SK-N-MC (cell line): Measurements from ENCODE around the gene PPIAL4G.
A peak's percentile ranks its signal among the peaks of the same experiment; 100 is the strongest.
"Not testable (repeated sequence)": the region's sequence is repeated elsewhere in the genome, so short reads cannot be mapped to it uniquely, and the experiment has no call there.

Experiments used
- DNase-seq: peaks from one replicate; pipeline ENCODE4 v3.0.0-alpha.2; 2011; ENCODE audit warnings: low read depth, low spot score
- H3K27ac ChIP-seq: fragments of 200-600 bp; sonication (generic); 2 replicates; pipeline ENCODE4 v1.5.1; 2016; ENCODE audit warnings: mixed run types
- H3K36me3 ChIP-seq: fragments of 200-600 bp; sonication (generic); 2 replicates; pipeline ENCODE4 v1.6.1; 2017; ENCODE audit warnings: antibody characterized with exemption, low read length, mixed read lengths; ENCODE audit not compliant: insufficient read depth
- H3K4me3 ChIP-seq: fragments of 200-600 bp; sonication (generic); 2 replicates; pipeline ENCODE4 v1.5.1; 2016
- H3K9ac ChIP-seq: fragments of 200-600 bp; sonication (generic); 2 replicates; pipeline ENCODE4 v1.8.0; 2017; ENCODE audit warnings: mixed run types, mixed read lengths; ENCODE audit not compliant: insufficient read length
- H3K9me3 ChIP-seq: fragments of 200-600 bp; sonication (generic); 2 replicates; pipeline ENCODE4 v1.6.1; 2017; ENCODE audit warnings: low read depth, mild to moderate bottlenecking, antibody characterized with exemption, low read length, moderate library complexity, mixed read lengths
- POLR2AphosphoS5 ChIP-seq: IDR thresholded peaks from 2 replicates; pipeline ENCODE4 v1.6.1; 2012; ENCODE audit warnings: mild to moderate bottlenecking, low read depth, low read length, borderline replicate concordance

PPIAL4G gene

DNA sequence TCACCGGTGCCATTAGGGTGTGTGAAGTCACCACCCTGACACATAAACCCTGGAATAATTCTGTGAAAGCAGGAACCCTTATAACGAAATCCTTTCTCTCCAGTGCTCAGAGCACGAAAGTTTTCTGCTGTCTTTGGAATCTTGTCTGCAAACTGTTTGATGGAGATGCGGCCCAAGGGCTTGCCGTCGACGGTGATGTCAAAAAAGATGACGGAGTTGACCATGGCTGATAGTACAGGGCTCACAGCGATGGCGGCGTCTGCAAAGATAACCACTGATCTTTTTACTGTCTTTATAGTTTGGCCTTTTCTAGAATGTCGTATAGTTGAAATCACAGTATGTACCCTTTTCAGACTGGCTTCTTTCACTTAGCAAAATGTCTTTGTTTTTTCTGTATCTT, at the start of gene PPIAL4G:
Gene PPIAL4G (minus strand): TSS at position 274 of the 400 bp plus-strand sequence. CDS start 50 bp downstream, at position 224.
- not testable (repeated sequence) for DNase-seq, H3K9ac ChIP-seq, H3K36me3 ChIP-seq, H3K9me3 ChIP-seq, H3K4me3 ChIP-seq, H3K27ac ChIP-seq

DNA sequence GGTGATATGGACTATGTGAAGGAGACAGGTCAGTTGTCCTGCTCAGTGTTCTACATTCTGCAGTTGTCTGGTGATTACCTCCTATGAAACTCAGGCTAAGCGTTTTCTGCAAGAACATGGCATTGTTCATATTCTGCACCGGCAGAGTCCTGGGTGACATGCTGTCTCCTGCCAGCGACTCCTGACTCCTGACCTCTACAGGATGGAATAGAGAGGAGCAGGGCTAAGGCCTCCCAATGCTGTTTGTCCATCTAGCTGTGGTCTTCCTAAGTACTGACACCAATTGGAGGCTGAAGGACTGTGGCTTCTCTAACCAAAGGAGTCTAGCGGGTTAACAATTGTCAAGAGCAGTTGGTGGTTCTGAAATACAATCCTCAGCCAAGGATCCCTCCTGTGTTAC, 49.1 kb upstream of the PPIAL4G start:
- DNase-seq, H3K9me3 ChIP-seq, H3K36me3 ChIP-seq, H3K27ac ChIP-seq, H3K9ac ChIP-seq, H3K4me3 ChIP-seq: not testable (repeated sequence)

DNA sequence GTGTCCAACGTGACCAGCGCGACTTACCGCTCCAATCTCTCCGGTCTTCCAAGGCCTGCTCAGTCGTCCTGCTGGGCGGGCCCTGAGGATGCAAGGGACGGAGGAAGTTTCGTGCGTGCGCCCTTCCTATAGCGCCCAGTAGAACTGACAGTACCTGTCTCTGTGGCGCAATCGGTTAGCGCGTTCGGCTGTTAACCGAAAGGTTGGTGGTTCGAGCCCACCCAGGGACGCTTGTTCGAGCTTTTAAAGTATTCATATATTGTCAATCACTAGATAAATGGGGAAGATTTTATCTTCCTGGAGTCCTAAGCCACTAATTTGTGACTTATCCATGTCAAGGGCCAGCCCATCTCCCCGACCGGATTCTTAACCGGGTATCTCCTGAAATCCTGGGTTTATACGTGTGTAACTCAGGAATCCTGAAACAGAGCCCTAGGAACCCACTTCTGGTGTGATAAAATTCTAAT, 46.0 kb upstream of the PPIAL4G start:
- DNase-seq, H3K36me3 ChIP-seq, H3K4me3 ChIP-seq, H3K9ac ChIP-seq, H3K27ac ChIP-seq, H3K9me3 ChIP-seq: not testable (repeated sequence)

DNA sequence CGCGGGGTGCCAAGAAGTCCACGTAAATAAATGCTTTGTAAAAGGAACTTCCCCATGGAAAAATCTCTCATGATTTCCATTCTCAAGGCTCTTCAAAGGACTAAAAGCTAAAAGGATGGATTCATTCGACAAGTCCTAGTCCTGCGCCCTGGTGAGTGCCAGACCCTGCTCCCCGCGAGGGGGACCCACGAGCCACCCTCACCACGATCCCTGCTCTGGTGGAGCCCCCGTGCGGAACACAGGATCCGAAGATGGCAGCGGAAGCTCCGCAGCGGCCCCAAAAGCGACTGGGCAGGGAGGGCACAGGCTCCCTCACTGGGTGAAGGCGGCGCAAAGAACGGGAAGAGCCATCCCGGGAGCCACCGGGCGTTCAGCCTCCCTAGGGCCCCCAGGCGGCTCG, 45.5 kb upstream of the PPIAL4G start:
- not testable (repeated sequence) for DNase-seq, H3K27ac ChIP-seq, H3K9me3 ChIP-seq, H3K4me3 ChIP-seq, H3K9ac ChIP-seq, H3K36me3 ChIP-seq

DNA sequence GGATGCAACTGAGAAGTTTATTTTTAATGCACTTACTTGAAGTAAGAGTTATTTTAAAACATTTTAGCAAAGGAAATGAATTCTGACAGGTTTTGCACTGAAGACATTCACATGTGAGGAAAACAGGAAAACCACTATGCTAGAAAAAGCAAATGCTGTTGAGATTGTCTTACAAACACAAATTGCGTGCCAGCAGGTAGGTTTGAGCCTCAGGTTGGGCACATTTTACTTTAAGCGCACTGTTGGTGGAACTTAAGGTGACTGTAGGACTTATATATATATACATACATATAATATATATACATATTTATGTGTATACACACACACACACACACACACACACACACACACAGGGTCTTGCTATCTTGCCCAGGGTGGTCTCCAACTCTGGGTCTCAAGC, 43.5 kb upstream of the PPIAL4G start:
- H3K4me3 ChIP-seq, H3K9ac ChIP-seq, H3K27ac ChIP-seq, H3K9me3 ChIP-seq, H3K36me3 ChIP-seq, DNase-seq: not testable (repeated sequence)

DNA sequence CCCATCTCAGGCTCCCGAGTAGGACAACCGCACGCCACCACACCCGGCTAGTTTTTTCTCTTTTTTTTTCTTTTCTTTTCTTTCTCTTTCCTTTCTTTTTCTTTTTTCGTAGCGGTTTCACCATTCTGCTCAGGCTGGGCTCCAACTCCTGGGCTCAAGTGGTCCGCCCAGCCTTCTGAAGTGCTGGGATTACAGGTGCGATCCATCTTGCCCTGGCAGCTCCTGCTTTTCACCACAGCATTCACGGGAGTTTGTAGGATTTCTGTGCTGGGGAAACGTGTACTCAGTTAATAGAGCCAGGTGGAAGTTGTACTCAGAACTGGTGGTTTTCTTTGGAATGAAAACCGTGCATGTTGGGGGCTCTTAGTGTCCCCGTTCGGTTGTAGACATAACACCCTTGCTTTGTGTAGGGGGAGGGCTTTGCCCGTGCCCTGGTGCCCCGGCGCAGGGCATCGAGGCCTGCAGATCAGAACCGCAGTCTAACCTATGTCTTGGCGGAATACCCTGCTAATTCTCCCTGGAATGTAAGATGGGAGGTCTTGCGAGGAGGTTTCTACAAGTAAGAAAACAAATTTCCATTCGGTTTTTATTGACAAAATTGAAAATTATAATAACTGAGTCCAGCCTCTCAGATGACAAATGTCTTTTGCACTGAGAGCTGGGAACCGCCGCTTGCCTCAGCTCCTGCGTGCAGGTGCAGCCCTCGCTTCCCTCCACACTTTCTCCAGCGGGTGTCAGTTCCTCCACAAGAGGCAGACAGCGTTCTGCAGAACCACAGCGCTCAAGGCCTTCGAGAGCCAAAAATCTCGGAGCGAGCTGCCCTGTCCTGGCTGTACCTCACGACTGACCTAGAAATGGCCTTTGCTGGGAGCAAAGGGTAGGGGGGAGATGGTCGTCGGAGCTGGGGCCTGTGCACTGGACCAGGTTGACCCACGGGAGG, 40.4 kb upstream of the PPIAL4G start:
- H3K9me3 ChIP-seq, H3K9ac ChIP-seq, H3K27ac ChIP-seq, H3K4me3 ChIP-seq, H3K36me3 ChIP-seq, DNase-seq: not testable (repeated sequence)

DNA sequence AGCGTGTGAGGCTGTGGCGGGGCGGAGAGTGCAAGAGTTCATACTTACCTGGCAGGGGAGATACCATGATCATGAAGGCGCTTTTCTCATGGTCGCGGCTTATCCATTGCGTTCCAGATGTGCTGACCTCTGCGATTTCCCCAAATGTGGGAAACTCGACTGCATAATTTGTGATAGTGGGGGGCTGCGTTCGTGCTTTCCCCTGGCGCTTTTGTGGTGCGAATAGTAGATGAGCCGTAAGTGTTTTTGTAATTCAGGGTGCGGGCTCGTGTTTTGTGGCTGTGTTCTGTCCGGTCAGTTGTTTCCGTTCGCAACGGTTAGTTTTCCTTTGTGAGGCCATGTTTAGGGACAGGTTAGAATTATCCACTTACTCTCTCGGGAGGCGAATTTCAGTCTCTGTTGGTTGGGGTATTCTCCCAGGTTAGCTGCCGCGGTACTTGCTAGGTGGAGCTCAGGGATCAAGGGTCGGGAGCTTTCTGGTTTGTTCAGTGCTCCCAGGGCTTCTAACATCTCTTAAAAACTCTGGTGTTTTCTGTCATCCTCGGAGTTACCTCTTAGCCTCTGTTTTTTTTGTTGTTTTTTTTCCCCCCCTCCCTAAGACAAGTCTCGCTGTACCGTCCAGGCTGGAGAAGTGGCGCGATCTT, 39.6 kb upstream of the PPIAL4G start:
- H3K4me3 ChIP-seq, H3K36me3 ChIP-seq, H3K9ac ChIP-seq, H3K9me3 ChIP-seq, H3K27ac ChIP-seq: not testable (repeated sequence)
- TF ChIP-seq POLR2AphosphoS5 = peak; percentile 98
- DNase-seq = peak; percentile 57

DNA sequence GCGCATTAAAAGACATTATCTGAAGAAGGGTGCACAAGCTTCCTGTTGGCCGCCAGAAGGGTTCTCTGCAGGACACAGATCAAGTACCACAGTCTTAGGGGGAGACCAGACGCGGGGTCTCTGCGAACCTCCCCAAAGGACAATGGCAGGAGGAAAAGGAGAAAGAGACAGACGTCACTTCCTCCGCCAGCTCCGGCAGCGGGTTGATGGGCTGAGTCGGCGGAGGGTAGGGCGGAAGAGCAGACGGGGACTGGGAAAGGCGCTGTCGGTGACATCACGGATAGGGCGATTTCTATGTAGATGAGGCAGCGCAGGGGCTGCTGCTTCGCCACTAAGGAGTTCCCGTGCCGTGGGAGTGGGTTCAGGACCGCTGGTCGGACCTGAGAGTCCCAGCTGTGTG, 39.0 kb upstream of the PPIAL4G start:
- H3K27ac ChIP-seq, H3K4me3 ChIP-seq, DNase-seq, H3K9me3 ChIP-seq, H3K9ac ChIP-seq, H3K36me3 ChIP-seq: not testable (repeated sequence)

DNA sequence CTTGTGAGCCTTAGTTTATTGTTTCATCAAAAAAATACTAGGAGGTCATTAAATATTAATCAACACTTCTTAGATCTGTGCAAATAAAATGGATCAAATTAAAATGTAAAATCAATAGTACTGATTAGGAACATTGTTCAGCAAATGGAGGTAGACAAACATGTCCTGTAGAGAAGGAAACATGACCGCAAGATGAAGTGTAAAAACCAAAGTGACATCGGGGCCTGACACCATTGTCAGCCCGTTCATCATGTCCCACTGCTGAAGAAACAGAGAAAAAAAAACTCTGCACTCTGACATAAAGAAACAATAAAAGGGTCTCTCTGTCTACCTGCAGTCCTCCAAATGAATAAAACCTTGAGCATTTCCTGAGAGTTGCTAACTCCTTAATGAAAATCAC, 31.2 kb upstream of the PPIAL4G start:
- H3K36me3 ChIP-seq, H3K4me3 ChIP-seq, H3K9me3 ChIP-seq, DNase-seq, H3K9ac ChIP-seq, H3K27ac ChIP-seq: not testable (repeated sequence)

DNA sequence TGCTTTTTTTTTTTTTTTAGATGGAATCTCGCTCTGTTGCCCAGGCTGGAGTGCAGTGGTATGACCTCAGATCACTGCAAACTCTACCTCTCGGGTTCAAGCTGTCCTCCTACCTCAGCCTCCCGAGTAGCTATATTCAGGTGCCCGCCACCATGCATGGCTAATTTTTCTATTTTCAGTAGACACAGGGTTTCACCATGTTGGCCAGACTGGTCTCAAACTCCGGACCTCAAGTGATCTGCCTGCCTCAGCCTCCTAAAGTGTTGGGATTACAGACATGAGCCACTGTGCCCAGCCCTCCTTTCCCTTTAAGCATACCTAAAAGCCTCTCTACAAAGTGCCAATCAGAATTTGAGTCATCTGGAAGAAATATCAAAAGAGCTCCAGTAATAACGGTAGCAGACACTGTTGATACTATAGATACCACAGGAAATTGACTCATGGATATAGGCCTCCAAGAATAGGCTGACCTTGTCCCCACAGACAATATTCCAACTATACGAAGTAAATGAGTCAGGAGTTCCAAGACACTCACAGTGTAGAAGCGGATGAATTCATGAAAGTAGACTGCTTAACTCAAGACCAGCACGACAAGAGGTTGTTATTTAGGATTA, 29.6 kb upstream of the PPIAL4G start:
- H3K9me3 ChIP-seq, H3K36me3 ChIP-seq, DNase-seq, H3K4me3 ChIP-seq, H3K9ac ChIP-seq, H3K27ac ChIP-seq: not testable (repeated sequence)

DNA sequence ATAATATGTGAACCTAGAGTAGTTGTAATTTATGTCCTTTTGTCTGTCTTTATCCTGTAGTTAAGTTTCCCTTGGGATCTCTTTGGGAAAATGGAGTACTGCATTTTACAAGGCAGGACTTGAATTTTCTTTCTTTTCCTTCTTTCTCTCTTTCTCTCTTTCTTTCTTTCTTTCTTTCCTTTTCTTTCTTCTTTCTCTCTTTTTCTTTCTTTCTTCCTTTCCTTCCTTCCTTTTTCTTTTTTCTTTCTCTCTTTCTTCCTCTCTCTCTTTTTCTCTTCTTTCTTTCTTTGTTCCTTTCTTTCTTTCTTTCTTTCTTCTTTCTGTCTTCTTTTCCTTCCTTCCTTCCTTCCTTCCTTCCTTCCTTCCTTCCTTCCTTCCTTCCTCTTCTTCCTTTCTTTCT, 10.8 kb upstream of the PPIAL4G start:
- not testable (repeated sequence) for H3K36me3 ChIP-seq, H3K9me3 ChIP-seq, H3K4me3 ChIP-seq, DNase-seq, H3K27ac ChIP-seq, H3K9ac ChIP-seq

DNA sequence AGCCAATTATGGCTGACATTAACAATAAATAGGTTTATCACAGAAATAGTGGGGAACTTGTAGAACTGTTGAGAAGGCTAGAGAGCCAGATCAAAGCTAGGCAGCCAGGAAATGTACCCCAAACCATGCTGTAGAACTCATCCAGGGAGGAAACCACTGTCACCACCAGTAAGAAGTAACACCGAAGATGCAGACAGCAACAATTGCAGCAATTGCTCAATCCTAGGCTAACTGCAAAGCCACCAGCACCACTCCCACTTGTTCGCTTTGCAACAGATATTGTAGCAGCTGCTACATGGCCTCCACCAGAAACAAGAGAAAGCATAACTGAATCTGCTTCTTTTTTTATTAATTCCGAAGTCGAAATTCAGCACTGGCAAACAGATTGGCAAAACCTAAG, 2.0 kb downstream of the PPIAL4G start:
- H3K27ac ChIP-seq, H3K9ac ChIP-seq, H3K4me3 ChIP-seq, H3K9me3 ChIP-seq, DNase-seq, H3K36me3 ChIP-seq: not testable (repeated sequence)

DNA sequence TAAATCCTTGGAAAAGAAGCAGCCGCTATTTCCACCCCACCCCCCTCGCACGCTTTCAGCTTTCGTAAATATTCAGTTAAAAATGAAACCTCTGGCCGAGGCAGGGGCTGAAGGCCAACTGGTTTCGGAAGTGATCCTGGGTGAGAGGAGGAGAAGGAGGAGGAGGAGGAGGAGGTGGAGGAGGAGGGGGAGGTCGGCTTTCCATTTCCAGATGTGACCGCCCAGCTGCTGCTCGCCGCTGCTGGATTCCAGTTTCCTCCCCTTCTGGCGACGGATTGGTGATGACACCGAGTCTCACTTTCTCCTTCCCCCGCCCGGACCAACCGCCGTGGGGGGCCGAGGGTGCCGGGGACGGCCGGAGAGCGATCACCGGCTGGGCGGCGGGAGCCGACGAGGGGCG, 23.4 kb downstream of the PPIAL4G start:
- H3K4me3 ChIP-seq = peak overlapping the region; percentile 76
- H3K27ac ChIP-seq, H3K9me3 ChIP-seq, DNase-seq, H3K36me3 ChIP-seq, H3K9ac ChIP-seq: not testable (repeated sequence)

DNA sequence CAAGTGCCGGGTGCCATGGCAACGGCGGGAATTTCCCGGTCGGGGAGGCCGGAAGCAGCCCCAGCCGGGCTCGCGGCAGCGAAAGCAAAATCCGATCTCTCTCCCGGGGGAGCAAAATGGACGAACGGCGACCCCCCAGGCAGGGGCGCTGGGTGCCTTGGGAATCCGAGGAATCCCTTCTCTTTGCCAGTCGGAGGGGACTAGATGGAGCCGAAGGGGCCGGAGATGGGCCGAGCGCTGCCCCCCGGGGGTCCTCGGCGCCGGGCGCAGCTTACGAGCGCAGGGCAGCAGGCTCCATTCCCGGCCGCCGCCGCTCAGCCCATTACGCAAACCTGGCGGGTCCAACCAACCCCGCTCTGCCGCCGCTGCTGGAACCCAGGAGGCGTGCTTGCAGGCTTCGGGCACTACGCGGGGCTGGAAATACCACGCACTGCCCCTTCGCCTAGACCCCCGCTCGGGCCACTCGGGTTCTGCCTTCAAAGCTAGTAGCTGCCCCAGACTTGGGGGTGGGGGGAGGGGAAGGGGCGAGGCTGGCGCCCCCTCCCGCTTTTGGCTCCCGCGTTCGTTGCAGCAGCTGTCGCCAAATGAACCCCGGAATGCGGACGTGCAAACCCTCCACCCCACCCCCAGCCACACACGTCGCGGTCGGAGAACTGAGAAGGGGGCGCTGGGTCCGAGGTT, 24.1 kb downstream of the PPIAL4G start:
- H3K9me3 ChIP-seq, H3K36me3 ChIP-seq, H3K27ac ChIP-seq, DNase-seq: not testable (repeated sequence)
- Histone ChIP-seq H3K4me3 (peak overlapping the region; percentile 76), H3K9ac (peak overlapping the region; percentile 41)
